Mucosa of gallbladder (tissue), 1 donor: ENCODE results near the gene MARCO. TPM values are rescaled to one million over a fixed set of nuclear protein-coding genes. Genes with fewer than 3 reads are reported as not detected.

Source experiments
- DNase-seq: peaks from one replicate; pipeline ENCODE4 v3.0.0-alpha.2; 2020; ENCODE audit warnings: low spot score
- total RNA-seq: library from RNA; stranded (reverse); gene quantifications from one replicate; pipeline ENCODE4 v1.2.1, GENCODE V29; 2021
- donor health status: DM: no; HTN: no; CAD: no.

The MARCO gene, protein sequence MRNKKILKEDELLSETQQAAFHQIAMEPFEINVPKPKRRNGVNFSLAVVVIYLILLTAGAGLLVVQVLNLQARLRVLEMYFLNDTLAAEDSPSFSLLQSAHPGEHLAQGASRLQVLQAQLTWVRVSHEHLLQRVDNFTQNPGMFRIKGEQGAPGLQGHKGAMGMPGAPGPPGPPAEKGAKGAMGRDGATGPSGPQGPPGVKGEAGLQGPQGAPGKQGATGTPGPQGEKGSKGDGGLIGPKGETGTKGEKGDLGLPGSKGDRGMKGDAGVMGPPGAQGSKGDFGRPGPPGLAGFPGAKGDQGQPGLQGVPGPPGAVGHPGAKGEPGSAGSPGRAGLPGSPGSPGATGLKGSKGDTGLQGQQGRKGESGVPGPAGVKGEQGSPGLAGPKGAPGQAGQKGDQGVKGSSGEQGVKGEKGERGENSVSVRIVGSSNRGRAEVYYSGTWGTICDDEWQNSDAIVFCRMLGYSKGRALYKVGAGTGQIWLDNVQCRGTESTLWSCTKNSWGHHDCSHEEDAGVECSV
- 1.1 TPM for total RNA-seq

DNA sequence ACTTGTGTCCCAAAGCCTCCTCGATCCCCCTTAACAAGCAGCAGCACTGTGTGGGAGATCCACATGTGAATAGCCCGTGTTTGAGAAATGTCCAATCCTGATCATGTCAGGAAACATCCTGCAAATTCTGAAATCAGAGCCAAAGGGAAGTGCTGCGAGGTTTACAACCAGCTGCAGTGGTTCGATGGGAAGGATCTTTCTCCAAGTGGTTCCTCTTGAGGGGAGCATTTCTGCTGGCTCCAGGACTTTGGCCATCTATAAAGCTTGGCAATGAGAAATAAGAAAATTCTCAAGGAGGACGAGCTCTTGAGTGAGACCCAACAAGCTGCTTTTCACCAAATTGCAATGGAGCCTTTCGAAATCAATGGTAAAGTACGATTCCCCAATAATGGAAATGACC is at the start of gene MARCO:
Gene MARCO, plus strand, starts transcription at position 164 of the 400 bp plus-strand sequence. Its CDS starts 107 bp downstream, at position 271.
- DNase-seq = no peak

DNA sequence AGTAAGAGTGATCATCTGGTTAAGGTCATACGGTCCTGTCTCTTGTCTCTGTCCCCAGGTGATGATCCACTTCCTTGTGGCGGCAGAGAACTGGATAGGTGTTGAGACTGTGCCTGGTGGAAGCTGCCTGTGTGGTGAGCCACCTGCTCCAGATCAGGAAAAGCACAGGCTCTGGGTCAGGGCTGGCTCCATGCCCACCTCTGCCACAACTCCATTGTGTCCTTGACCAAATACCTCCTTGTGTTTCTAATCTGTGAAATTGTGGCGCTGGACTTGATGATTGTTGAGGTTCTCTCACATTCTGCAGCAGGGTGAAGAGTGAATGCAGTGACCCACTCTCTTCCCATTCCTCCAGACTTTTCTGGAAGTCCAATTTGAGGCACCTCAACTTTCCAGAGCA is 48.9 kb upstream of the MARCO start:
- no peak for DNase-seq

- DNase-seq = no peak
Observed at GRCh38 chr2:118902266-118903028, 39.5 kb upstream of the MARCO start.

GRCh38 chr2:118903029-118903351 is 39.0 kb upstream of the MARCO start:
- no peak for DNase-seq

- DNase-seq = no peak
Observed at GRCh38 chr2:118903551-118904479, 38.2 kb upstream of the MARCO start.

DNA sequence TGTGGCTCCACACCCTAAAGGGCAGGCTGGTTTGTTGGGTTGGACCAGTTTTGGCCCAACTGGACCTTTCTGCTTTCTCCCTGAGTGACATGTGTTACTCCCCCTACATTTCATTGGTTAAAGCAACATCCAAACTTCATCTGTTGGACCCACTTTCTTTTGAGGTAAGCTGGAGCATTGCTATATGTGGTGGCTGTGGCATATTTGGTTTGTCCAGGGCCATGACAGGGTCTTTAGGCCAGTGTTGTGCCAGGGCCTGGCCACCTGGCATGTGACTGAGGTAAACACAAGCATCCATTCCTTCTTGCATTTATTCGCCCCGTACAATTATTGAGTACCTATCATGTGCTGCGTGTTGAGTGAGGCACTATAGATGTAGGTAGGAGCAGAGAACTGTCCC is 36.8 kb upstream of the MARCO start:
- no peak for DNase-seq

DNA sequence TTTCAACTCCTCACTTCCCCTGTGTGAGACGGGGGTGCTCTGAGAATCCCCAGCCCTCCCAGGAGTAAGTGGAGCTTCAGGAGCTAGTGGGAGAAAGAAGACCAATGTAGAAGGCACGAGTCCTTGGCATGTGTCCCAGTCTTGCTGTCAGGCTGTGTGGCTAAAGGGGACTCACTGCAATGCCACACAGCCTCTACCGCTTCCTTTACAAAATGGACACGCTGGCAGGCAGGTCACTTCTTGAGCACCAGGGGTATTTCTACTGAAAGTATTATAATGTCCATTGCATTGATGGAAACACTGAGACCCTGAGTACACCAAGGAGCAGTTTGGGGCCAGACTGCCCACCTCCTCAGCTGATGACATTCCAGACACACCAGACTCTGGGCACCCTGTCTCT is 35.8 kb upstream of the MARCO start:
- DNase-seq = no peak

DNA sequence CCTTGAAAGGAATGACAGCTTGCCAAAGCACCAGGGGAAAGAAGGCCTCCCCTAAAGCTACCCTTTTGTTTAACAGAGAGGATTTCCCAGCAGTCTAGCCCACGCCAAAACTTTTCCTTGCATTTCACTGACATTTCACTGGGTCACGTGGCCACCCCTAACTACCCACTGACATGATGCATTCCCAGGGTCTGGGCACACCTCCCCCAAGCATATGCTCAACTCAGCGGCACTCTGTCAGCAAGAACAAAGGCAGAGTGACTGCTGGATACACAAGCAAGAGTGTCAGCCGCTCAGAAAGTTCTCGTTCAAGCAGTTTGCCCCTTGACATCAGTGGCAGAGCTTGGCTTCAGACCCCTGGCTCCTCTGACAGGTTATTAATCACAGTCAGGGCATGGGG is 34.2 kb upstream of the MARCO start:
- no peak for DNase-seq

- no peak for DNase-seq
Observed at GRCh38 chr2:118909191-118909590, 32.8 kb upstream of the MARCO start.

DNA sequence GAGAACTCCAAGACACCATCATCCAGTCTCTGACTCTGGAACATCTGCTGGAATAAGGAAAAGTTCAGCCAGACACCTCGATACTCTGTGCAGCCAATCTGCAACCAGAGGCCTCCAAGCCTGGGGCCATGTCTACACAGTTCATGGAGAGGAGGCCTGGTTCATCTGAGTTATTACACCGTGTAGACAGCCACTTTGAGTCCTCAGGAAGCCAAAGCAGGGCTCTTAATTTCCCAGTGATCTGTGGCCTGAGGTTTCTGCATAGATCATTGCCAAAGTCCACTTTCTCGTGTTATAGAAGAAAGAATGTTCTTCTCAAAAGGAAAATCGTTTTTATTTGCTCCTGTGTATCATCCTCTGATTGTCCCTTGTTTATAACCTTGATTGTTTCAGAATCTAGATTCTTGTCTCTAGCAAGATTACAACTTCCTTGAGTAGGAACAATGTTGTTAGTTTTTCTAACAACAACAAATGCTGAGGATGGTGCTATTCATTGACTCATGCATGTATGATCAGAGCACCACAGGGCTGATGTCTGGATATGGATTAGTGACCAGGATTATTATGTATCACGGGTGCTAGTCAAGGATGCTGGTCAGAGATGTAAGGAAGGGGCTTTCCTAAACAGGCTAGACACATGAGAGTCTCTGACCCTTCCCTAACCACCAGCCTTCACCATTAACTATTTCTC is 30.7 kb upstream of the MARCO start:
- DNase-seq = no peak

DNA sequence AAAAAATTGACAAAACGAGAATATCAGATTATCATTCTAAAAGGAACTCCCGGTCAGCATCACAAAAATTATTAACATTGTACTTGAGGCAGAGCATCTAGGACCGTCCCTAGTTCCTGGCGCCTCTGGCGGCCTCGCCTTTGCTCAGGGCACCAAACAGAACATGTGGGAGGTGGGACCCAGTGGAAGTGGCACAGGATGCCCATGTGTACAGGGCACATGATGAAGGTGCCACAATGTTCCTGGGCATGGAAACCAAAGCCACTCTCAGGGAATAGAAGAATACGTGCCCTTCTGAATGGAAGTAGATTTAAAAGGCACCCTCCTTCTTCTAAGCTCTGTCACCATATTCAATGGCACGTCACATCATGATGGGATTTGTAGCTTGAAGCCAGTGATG is 30.1 kb upstream of the MARCO start:
- DNase-seq = no peak

DNA sequence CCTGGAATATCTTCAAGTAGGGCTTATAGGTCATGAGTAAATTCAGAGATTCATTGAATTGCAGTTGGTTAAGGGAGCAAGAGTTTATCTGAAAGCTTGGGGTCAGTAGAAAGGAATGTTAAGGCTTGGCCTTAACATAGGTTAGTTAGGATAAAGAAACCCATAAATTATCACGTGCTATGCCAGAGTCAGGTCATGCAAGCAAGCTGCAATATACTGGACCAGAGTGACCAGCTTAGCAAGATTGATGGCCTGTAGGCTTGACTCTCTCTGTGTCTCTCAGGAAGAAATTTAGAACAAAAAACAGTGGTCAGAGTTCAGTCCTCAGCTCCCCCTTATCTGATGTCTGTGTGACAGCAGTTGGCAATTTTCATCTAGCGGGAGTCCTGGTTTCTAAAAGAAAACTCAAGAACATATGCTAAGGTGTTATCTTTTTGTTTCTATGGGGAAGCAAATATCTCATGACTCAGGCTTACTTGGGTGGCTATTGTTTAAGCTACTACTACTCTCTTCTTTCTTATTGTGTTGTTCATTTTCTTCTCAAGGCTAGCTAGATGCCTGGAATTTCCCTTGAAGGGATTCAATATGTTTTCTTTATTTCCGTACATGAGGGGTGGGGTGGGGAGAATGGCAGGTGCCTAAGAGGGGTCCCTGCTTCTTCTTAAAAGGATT is 28.7 kb upstream of the MARCO start:
- no peak for DNase-seq

DNA sequence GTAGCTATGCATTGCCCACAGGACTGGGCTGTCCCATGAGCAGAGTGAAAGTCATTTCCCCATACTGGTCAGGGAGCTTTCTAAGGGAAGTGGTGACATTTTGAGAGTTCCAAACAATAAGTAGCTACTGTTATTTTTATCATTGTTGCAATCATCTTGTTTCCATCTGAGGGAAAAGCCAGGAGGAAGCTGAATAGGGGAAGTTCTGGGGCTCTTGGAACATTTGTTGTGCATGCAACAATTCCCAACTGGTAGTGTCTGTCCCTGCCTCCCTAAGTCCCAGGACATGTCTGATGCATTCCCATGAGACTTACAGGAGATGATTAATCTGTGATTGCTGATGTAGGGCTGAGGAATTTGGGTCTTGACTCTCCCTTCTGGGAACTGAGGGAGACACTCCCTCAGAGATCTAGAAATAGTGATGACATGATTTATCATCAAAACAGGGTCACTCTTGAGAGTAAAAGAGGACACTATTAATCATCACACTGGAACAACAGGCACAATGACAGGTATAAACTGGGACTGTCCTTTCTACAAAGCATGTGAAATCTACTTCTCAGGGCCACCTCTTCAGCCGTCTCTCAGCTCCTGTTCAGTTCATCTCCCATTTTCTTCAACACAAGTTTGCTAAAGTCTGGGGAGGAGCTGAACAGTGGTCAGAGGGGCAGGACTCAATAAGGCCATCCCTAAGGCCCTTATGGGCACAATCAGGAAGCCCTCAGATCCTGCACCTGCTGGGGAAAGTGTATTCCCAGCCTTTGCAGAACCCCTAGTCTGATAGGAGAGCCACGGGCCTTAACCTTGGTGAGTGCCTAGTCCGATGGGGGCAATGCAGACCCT is 28.0 kb upstream of the MARCO start:
- DNase-seq = no peak

- DNase-seq = no peak
Observed at GRCh38 chr2:118914721-118915453, 27.1 kb upstream of the MARCO start.

GRCh38 chr2:118918017-118918416 is 24.0 kb upstream of the MARCO start:
- DNase-seq = no peak

GRCh38 chr2:118921646-118922045 is 20.3 kb upstream of the MARCO start:
- no peak for DNase-seq

GRCh38 chr2:118922254-118922653 is 19.7 kb upstream of the MARCO start:
- DNase-seq = no peak

DNA sequence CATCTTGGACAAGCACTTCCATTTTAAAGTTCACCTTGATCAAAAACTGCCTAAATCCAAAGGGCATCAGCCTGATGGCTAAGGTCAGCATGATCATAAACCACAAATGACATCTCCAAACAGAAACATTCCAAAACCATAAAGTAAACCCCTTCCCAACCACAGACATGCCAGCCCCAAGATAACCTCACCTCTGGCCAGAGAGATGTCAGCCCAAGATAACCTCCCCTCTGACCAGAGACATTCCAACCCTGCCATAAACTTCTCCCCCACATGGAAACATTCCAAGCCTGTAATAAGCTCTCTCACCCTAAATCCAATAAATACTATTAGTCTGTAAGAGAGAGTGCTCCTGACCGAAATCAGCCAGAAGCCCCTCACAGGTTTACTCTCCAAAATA is 18.6 kb upstream of the MARCO start:
- no peak for DNase-seq

- DNase-seq = no peak
Observed at GRCh38 chr2:118925476-118925875, 16.5 kb upstream of the MARCO start.
